CD4-positive, CD25-positive, alpha-beta regulatory T cell (primary cell): ENCODE measurements around the gene SEMA4D. TPM values are rescaled to one million over a fixed set of nuclear protein-coding genes. Genes with fewer than 3 reads are reported as not detected.

Source experiments
- ATAC-seq, 2 donors: fragments of 150-1000 bp; cut with Tn5 transposase; one replicate each; pipeline ENCODE4 v1.10.0; 2021; ENCODE audit warnings: low read depth in 2 of 2, moderate number of reproducible peaks in 2 of 2, moderate library complexity in 1 of 2
- DNase-seq, 3 donors: peaks; one replicate each; pipeline versions ENCODE4 v3.0.0 to v3.0.0-alpha.2; 2012 to 2022; ENCODE audit warnings: mixed read lengths in 1 of 3
- H3K27ac ChIP-seq: one replicate; pipeline ENCODE4 v1.7.0; 2013; ENCODE audit warnings: mild to moderate bottlenecking, low read length; ENCODE audit not compliant: insufficient read depth, poor library complexity, severe bottlenecking
- H3K27me3 ChIP-seq: one replicate; pipeline ENCODE4 v1.7.0; 2013; ENCODE audit warnings: low read length; ENCODE audit not compliant: control insufficient read depth, insufficient read depth
- H3K36me3 ChIP-seq: one replicate; pipeline ENCODE4 v1.7.0; 2013; ENCODE audit warnings: mild to moderate bottlenecking, low read length, moderate library complexity; ENCODE audit not compliant: control insufficient read depth, insufficient read depth
- H3K4me1 ChIP-seq: 2 replicates; pipeline ENCODE4 v1.7.0; 2013; ENCODE audit warnings: mild to moderate bottlenecking, low read length; ENCODE audit not compliant: insufficient read depth, control insufficient read depth, poor library complexity, severe bottlenecking
- H3K4me3 ChIP-seq: one replicate; pipeline ENCODE4 v1.7.0; 2013; ENCODE audit warnings: low read depth, mild to moderate bottlenecking, low read length, moderate library complexity
- H3K9me3 ChIP-seq, 2 experiments: 1 replicate in 1 of 2; 2 replicates in 1 of 2; pipeline ENCODE4 v1.7.0; 2013; ENCODE audit warnings: low read length in 2 of 2, mild to moderate bottlenecking in 1 of 2, moderate library complexity in 1 of 2; ENCODE audit not compliant: control insufficient read depth in 2 of 2
- H3K27ac Mint-ChIP-seq, 3 donors: one replicate each; pipeline ENCODE4 v1.8.0; 2020 to 2022; ENCODE audit warnings: mild to moderate bottlenecking in 3 of 3, mixed read lengths in 3 of 3, moderate library complexity in 2 of 3
- H3K27me3 Mint-ChIP-seq: one replicate; pipeline ENCODE4 v1.8.0; 2022; ENCODE audit warnings: mild to moderate bottlenecking, mixed read lengths
- H3K36me3 Mint-ChIP-seq: one replicate; pipeline ENCODE4 v1.8.0; 2020; ENCODE audit warnings: mixed read lengths
- H3K4me1 Mint-ChIP-seq, 4 donors: one replicate each; pipeline ENCODE4 v1.8.0; 2020 to 2022; ENCODE audit warnings: mixed read lengths in 4 of 4, mild to moderate bottlenecking in 1 of 4
- H3K4me3 Mint-ChIP-seq, 4 donors: one replicate each; pipeline ENCODE4 v1.8.0; 2020 to 2022; ENCODE audit warnings: mild to moderate bottlenecking in 4 of 4, mixed read lengths in 4 of 4, moderate library complexity in 3 of 4
- H3K9me3 Mint-ChIP-seq, 7 donors: one replicate each; pipeline ENCODE4 v1.8.0; 2020 to 2022; ENCODE audit warnings: mixed read lengths in 7 of 7, mild to moderate bottlenecking in 3 of 7, moderate library complexity in 2 of 7
- polyA plus RNA-seq, 4 donors: library from polyadenylated mRNA; unstranded; fragments of 300-500 nt; fragmentation: Illumina TruSeq; gene quantifications; one replicate each; pipeline ENCODE4 v1.2.3, GENCODE V29; 2021
- total RNA-seq: library from RNA; stranded (reverse); gene quantifications from one replicate; pipeline ENCODE4 v1.2.3, GENCODE V29; 2022

SEMA4D gene
- total and polyA plus RNA-seq, 5 donors from 2014 or later, result 67.5 to 480 (median 90.5) TPM

GRCh38 chr9:89522959-89523285, 25.0 kb upstream of the SEMA4D start:
- peaks cover 93% of the 10 kb centered on the region for H3K4me1 ChIP-seq
- H3K9me3 Mint-ChIP-seq, result peaks cover 0 to 1% (median 0%) of the 10 kb centered on the region in 7 donors
- H3K4me1 Mint-ChIP-seq, result peaks cover 34 to 99% (median 71%) of the 10 kb centered on the region in 4 donors
- no peaks in the 10 kb centered on the region for H3K36me3 Mint-ChIP-seq
- peak overlapping the region; percentile 96 to 99 (median 98) for H3K27ac Mint-ChIP-seq
- H3K36me3 ChIP-seq, result no peaks in the 10 kb centered on the region
- H3K27me3 Mint-ChIP-seq, result no peaks in the 10 kb centered on the region
- no peaks in the 10 kb centered on the region for H3K27me3 ChIP-seq
- H3K4me3 Mint-ChIP-seq, result peak overlapping the region in 3 of 4 donors; percentile 82 to 85 (median 82)
- DNase-seq, result no peak
- no peaks in the 10 kb centered on the region for H3K9me3 ChIP-seq
- ATAC-seq, result no peak
- peak overlapping the region; percentile 67 for H3K4me3 ChIP-seq
- peak overlapping the region; percentile 88 for H3K27ac ChIP-seq

GRCh38 chr9:89522261-89522958, 24.5 kb upstream of the SEMA4D start:
- no peaks in the 10 kb centered on the region for H3K36me3 Mint-ChIP-seq
- Histone ChIP-seq H3K4me3 (peak overlapping the region; percentile 67), H3K4me1 (peaks cover 96% of the 10 kb centered on the region), H3K27me3 (no peaks in the 10 kb centered on the region), H3K27ac (peak overlapping the region; percentile 88), H3K36me3 (no peaks in the 10 kb centered on the region), H3K9me3 (no peaks in the 10 kb centered on the region)
- H3K27ac Mint-ChIP-seq, result peak overlapping the region; percentile 94 to 98 (median 96)
- no peaks in the 10 kb centered on the region for H3K9me3 Mint-ChIP-seq
- DNase-seq (peak; percentile 68 to 95 (median 87)), ATAC-seq (peak; percentile 90 to 92)
- peaks cover 32 to 98% (median 74%) of the 10 kb centered on the region in 4 donors for H3K4me1 Mint-ChIP-seq
- peak overlapping the region; percentile 82 to 85 (median 83) for H3K4me3 Mint-ChIP-seq
- H3K27me3 Mint-ChIP-seq, result no peaks in the 10 kb centered on the region

- Histone ChIP-seq H3K4me3 (peak overlapping the region; percentile 21), H3K4me1 (peaks cover 69% of the 10 kb centered on the region), H3K36me3 (no peaks in the 10 kb centered on the region), H3K27me3 (no peaks in the 10 kb centered on the region), H3K9me3 (no peaks in the 10 kb centered on the region), H3K27ac (no peak overlapping the region)
- Mint-ChIP-seq H3K4me3 (peak overlapping the region; percentile 3 to 86 (median 48)), H3K36me3 (no peaks in the 10 kb centered on the region), H3K27me3 (no peaks in the 10 kb centered on the region), H3K9me3 (no peaks in the 10 kb centered on the region), H3K27ac (peak overlapping the region; percentile 93 to 98 (median 94)), H3K4me1 (peaks cover 30 to 84% (median 65%) of the 10 kb centered on the region in 4 donors)
- DNase-seq (peak in 1 of 3 donors; percentile 55), ATAC-seq (no peak)
Measured at GRCh38 chr9:89519366-89519805, 21.5 kb upstream of the SEMA4D start.

- Histone ChIP-seq H3K4me3 (peak overlapping the region; percentile 21), H3K4me1 (peaks cover 62% of the 10 kb centered on the region), H3K36me3 (no peaks in the 10 kb centered on the region), H3K27ac (peak overlapping the region; percentile 35), H3K9me3 (no peaks in the 10 kb centered on the region), H3K27me3 (no peaks in the 10 kb centered on the region)
- Mint-ChIP-seq H3K27ac (peak overlapping the region; percentile 86 to 98 (median 93)), H3K27me3 (no peaks in the 10 kb centered on the region), H3K4me1 (peaks cover 27 to 83% (median 63%) of the 10 kb centered on the region in 4 donors), H3K4me3 (peak overlapping the region in 3 of 4 donors; percentile 43 to 86 (median 61)), H3K36me3 (no peaks in the 10 kb centered on the region), H3K9me3 (no peaks in the 10 kb centered on the region)
- DNase-seq, result peak in 1 of 3 donors; percentile 36
- no peak for ATAC-seq
Measured at GRCh38 chr9:89518466-89519365, 20.8 kb upstream of the SEMA4D start.

GRCh38 chr9:89515416-89515815, 17.5 kb upstream of the SEMA4D start:
- Histone ChIP-seq H3K9me3 (no peaks in the 10 kb centered on the region), H3K27me3 (no peaks in the 10 kb centered on the region), H3K36me3 (no peaks in the 10 kb centered on the region), H3K4me1 (peaks cover 39% of the 10 kb centered on the region), H3K27ac (no peak overlapping the region), H3K4me3 (no peak overlapping the region)
- ATAC-seq (no peak), DNase-seq (no peak)
- Mint-ChIP-seq H3K4me1 (peaks cover 21 to 72% (median 57%) of the 10 kb centered on the region in 4 donors), H3K27ac (peak overlapping the region in 2 of 3 donors; percentile 18 to 85), H3K4me3 (peak overlapping the region in 1 of 4 donors; percentile 16), H3K36me3 (no peaks in the 10 kb centered on the region), H3K27me3 (no peaks in the 10 kb centered on the region), H3K9me3 (no peaks in the 10 kb centered on the region)

GRCh38 chr9:89514956-89515355, 17.0 kb upstream of the SEMA4D start:
- Histone ChIP-seq H3K27ac (no peak overlapping the region), H3K27me3 (no peaks in the 10 kb centered on the region), H3K4me1 (peaks cover 35% of the 10 kb centered on the region), H3K9me3 (no peaks in the 10 kb centered on the region), H3K4me3 (no peak overlapping the region), H3K36me3 (no peaks in the 10 kb centered on the region)
- no peaks in the 10 kb centered on the region for H3K27me3 Mint-ChIP-seq
- no peak for ATAC-seq
- no peaks in the 10 kb centered on the region for H3K36me3 Mint-ChIP-seq
- no peaks in the 10 kb centered on the region for H3K9me3 Mint-ChIP-seq
- no peak for DNase-seq
- H3K4me3 Mint-ChIP-seq, result peak overlapping the region in 1 of 4 donors; percentile 16
- H3K27ac Mint-ChIP-seq, result peak overlapping the region in 1 of 3 donors; percentile 74
- H3K4me1 Mint-ChIP-seq, result peaks cover 16 to 72% (median 56%) of the 10 kb centered on the region in 4 donors

GRCh38 chr9:89514337-89514736, 16.4 kb upstream of the SEMA4D start:
- no peak overlapping the region for H3K27ac ChIP-seq
- no peak overlapping the region for H3K27ac Mint-ChIP-seq

More at GRCh38 chr9:89514337-89514736, 16.4 kb upstream of the SEMA4D start:
- Mint-ChIP-seq H3K4me3 (no peak overlapping the region), H3K4me1 (peaks cover 10 to 72% (median 52%) of the 10 kb centered on the region in 4 donors), H3K36me3 (no peaks in the 10 kb centered on the region), H3K9me3 (no peaks in the 10 kb centered on the region), H3K27me3 (no peaks in the 10 kb centered on the region)
- Histone ChIP-seq H3K9me3 (no peaks in the 10 kb centered on the region), H3K4me1 (peaks cover 29% of the 10 kb centered on the region), H3K4me3 (no peak overlapping the region), H3K36me3 (no peaks in the 10 kb centered on the region), H3K27me3 (no peaks in the 10 kb centered on the region)
- no peak for ATAC-seq
- no peak for DNase-seq
